GM23338 (cell line): ENCODE data around the gene RNU5B-1. TPM values are rescaled to one million over a fixed set of nuclear protein-coding genes. Genes with fewer than 3 reads are reported as not detected.

Experiments used
- ATAC-seq: fragments of 200-7000 bp; cut with Tn5 transposase; 3 replicates; pipeline ENCODE4 v1.9.1; 2020
- DNase-seq: peaks from one replicate; pipeline ENCODE4 v3.0.0-alpha.2; 2015; ENCODE audit warnings: low spot score
- H2AFZ ChIP-seq: fragments of 200-600 bp; sonication (generic); 2 replicates; pipeline ENCODE4 v1.8.0; 2016; ENCODE audit warnings: antibody characterized with exemption, mild to moderate bottlenecking, moderate library complexity
- H3F3A ChIP-seq: fragments of 200-600 bp; sonication (generic); replicated peaks from 2 replicates; pipeline ENCODE4 v1.8.0; 2017; ENCODE audit warnings: antibody characterized with exemption, mixed run types, low read depth
- H3K27ac ChIP-seq: fragments of 200-600 bp; sonication (generic); 2 replicates; pipeline ENCODE4 v1.6.1; 2016; ENCODE audit warnings: low read depth
- H3K27me3 ChIP-seq: fragments of 200-600 bp; sonication (generic); 2 replicates; pipeline ENCODE4 v1.8.0; 2016; ENCODE audit warnings: mild to moderate bottlenecking, mixed run types, moderate library complexity; ENCODE audit not compliant: insufficient read depth
- H3K36me3 ChIP-seq: fragments of 200-600 bp; sonication (generic); 2 replicates; pipeline ENCODE4 v1.8.0; 2016; ENCODE audit warnings: mild to moderate bottlenecking; ENCODE audit not compliant: insufficient read depth
- H3K4me1 ChIP-seq: fragments of 200-600 bp; sonication (generic); 2 replicates; pipeline ENCODE4 v1.8.0; 2016; ENCODE audit warnings: mild to moderate bottlenecking, moderate library complexity; ENCODE audit not compliant: insufficient read depth
- H3K4me2 ChIP-seq: fragments of 200-600 bp; sonication (generic); 2 replicates; pipeline ENCODE4 v1.7.1; 2017; ENCODE audit warnings: mixed run types
- H3K4me3 ChIP-seq: fragments of 200-600 bp; sonication (generic); 2 replicates; pipeline ENCODE4 v1.6.1; 2016; ENCODE audit warnings: mixed run types
- H3K79me2 ChIP-seq: fragments of 200-600 bp; sonication (generic); replicated peaks from 2 replicates; pipeline ENCODE4 v1.8.0; 2017; ENCODE audit warnings: mild to moderate bottlenecking; ENCODE audit not compliant: insufficient read depth
- H3K9me2 ChIP-seq: fragments of 200-600 bp; sonication (generic); 2 replicates; pipeline ENCODE4 v1.8.0; 2017; ENCODE audit not compliant: insufficient read depth
- H4K20me1 ChIP-seq: fragments of 200-600 bp; sonication (generic); replicated peaks from 2 replicates; pipeline ENCODE4 v1.8.0; 2017; ENCODE audit warnings: mild to moderate bottlenecking; ENCODE audit not compliant: insufficient read depth
- H3K27ac Mint-ChIP-seq: 2 replicates; pipeline ENCODE4 v1.8.0; 2020; ENCODE audit warnings: inconsistent platforms, mild to moderate bottlenecking, moderate library complexity, mixed read lengths
- H3K27me3 Mint-ChIP-seq: 3 replicates; pipeline ENCODE4 v1.8.0; 2022; ENCODE audit warnings: low read depth, mild to moderate bottlenecking, moderate library complexity, mixed read lengths, inconsistent platforms; ENCODE audit not compliant: insufficient read depth, poor library complexity
- H3K36me3 Mint-ChIP-seq: 3 replicates; pipeline ENCODE4 v1.8.0; 2021; ENCODE audit warnings: low read depth, mild to moderate bottlenecking, inconsistent platforms, moderate library complexity, mixed read lengths
- H3K4me1 Mint-ChIP-seq: 3 replicates; pipeline ENCODE4 v1.8.0; 2020; ENCODE audit warnings: mild to moderate bottlenecking, inconsistent platforms, mixed read lengths
- H3K4me3 Mint-ChIP-seq: 3 replicates; pipeline ENCODE4 v1.8.0; 2021; ENCODE audit warnings: moderate library complexity, mild to moderate bottlenecking, inconsistent platforms, mixed read lengths
- H3K9me3 Mint-ChIP-seq: 3 replicates; pipeline ENCODE4 v1.8.0; 2020; ENCODE audit warnings: moderate library complexity, mild to moderate bottlenecking, inconsistent platforms, mixed read lengths
- CREB1 ChIP-seq: fragments of 250-450 bp; sonication (Bioruptor Pico); IDR thresholded peaks from 2 replicates; pipeline ENCODE4 v1.5.0; 2020; ENCODE audit warnings: low read depth, mild to moderate bottlenecking, moderate library complexity
- EZH2 ChIP-seq: fragments of 200-600 bp; sonication (generic); IDR thresholded peaks from one replicate; pipeline ENCODE4 v1.8.0; 2017; ENCODE audit warnings: antibody characterized with exemption, mild to moderate bottlenecking, low read depth; ENCODE audit not compliant: unreplicated experiment
- EZH2phosphoT487 ChIP-seq: fragments of 200-600 bp; sonication (generic); IDR thresholded peaks from one replicate; pipeline ENCODE4 v1.8.1; 2018; ENCODE audit warnings: antibody characterized with exemption; ENCODE audit not compliant: unreplicated experiment
- POLR2AphosphoS5 ChIP-seq: IDR thresholded peaks from 2 replicates; pipeline ENCODE4 v1.6.1; 2016; ENCODE audit warnings: antibody characterized with exemption, low read depth
- ZNF114 ChIP-seq: fragments of 250-450 bp; sonication (Bioruptor Pico); IDR thresholded peaks from 2 replicates; pipeline ENCODE4 v1.5.0; 2020; ENCODE audit warnings: mild to moderate bottlenecking, moderate library complexity
- ZNF331 ChIP-seq: fragments of 250-450 bp; sonication (Bioruptor Pico); IDR thresholded peaks from 2 replicates; pipeline ENCODE4 v1.5.0; 2020; ENCODE audit warnings: low read depth, mild to moderate bottlenecking, moderate library complexity
- polyA plus RNA-seq: library from polyadenylated mRNA; unstranded; fragments of >200 nt; fragmentation: Nextera tagmentation; extraction: Ambion mirVana; gene quantifications from 2 replicates; pipeline ENCODE4 v1.2.1, GENCODE V29; 2016
- total RNA-seq: library from RNA; depleted of rRNA; stranded (reverse); fragments of >200 nt; shearing (Covaris generic); gene quantifications from 2 replicates; pipeline ENCODE4 v1.2.3, GENCODE V29; 2014
- TF ChIP-seq, protein P1 (sequence below), 2 experiments: fragments of 200-600 bp in 1 of 2; sonication (generic) in 1 of 2; conservative IDR thresholded peaks; 2 replicates each; pipeline versions ENCODE4 v1.5.1 to v1.6.1; 2016 to 2017; ENCODE audit warnings: antibody characterized with exemption in 2 of 2, low read depth in 2 of 2, mild to moderate bottlenecking in 2 of 2, moderate library complexity in 1 of 2

Gene RNU5B-1
- total and polyA plus RNA-seq, 2 experiments from 2014 or later, result not detected

DNA sequence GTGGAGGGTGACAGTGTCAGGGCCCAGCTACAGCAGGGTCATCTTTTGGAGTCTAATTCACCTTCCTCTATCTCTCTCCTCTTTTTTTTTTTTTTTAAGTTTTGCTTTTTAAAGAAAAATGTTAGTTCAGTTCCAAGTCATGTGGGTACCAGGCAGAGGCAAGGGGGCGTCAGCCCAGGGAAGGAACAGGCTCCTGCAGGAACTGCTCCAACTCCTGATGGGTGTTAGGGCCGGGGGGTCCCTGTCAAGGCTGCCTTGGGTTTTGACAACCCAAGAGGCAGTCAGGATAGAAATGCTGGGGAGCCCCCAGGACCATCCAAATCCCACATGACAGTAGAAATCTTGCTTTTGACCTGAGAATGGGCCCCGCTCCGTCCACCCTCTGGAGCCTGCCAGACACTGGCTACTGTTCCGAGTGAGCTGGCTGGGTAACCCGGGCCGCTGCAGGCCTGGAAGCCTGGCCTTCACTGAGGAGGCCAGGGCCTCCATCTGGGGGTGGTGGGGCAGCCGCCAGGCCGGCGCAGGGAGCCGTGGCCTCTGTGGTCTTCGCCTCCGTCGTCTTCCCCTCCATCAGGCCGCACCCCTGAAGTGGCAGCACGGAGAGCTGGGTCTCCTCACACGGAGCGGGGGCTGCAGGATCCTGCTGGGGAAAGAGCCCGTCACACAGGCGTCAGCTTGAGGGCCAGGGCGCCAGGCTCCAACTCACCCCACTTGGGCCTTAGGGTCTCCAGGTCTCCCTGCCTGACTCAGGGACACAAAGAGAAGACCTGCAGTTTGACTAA is 24.2 kb downstream of the RNU5B-1 start:
- Histone ChIP-seq H3K79me2 (no peaks in the 10 kb centered on the region), H2AFZ (no peak overlapping the region), H3F3A (0 out of 2 replicates have a peak, but pooled peaks cover 15% of the 10 kb centered on the region), H3K9me2 (no peaks in the 10 kb centered on the region), H3K36me3 (no peaks in the 10 kb centered on the region), H3K27ac (no peak overlapping the region), H3K4me3 (no peak overlapping the region), H3K27me3 (no peaks in the 10 kb centered on the region), H3K4me1 (peaks cover 23% of the 10 kb centered on the region), H3K4me2 (no peak overlapping the region), H4K20me1 (no peaks in the 10 kb centered on the region; the same call in 1 of the 2 replicates)
- ATAC-seq, result no peak
- peaks cover 5% of the 10 kb centered on the region for H3K27me3 Mint-ChIP-seq
- no peak overlapping the region for H3K27ac Mint-ChIP-seq
- no peaks in the 10 kb centered on the region; the same call in 2 of the 3 replicates for H3K9me3 Mint-ChIP-seq
- TF ChIP-seq ZNF331, result no peak
- no peak for TF ChIP-seq EZH2phosphoT487
- no peak for TF ChIP-seq ZNF114 (CRISPR knock-in tag)
- TF ChIP-seq EZH2, result no peak
- no peak for TF ChIP-seq POLR2AphosphoS5
- no peak for DNase-seq
- peaks cover 25% of the 10 kb centered on the region for H3K4me1 Mint-ChIP-seq
- H3K4me3 Mint-ChIP-seq, result no peak overlapping the region
- peaks cover 32% of the 10 kb centered on the region for H3K36me3 Mint-ChIP-seq

DNA sequence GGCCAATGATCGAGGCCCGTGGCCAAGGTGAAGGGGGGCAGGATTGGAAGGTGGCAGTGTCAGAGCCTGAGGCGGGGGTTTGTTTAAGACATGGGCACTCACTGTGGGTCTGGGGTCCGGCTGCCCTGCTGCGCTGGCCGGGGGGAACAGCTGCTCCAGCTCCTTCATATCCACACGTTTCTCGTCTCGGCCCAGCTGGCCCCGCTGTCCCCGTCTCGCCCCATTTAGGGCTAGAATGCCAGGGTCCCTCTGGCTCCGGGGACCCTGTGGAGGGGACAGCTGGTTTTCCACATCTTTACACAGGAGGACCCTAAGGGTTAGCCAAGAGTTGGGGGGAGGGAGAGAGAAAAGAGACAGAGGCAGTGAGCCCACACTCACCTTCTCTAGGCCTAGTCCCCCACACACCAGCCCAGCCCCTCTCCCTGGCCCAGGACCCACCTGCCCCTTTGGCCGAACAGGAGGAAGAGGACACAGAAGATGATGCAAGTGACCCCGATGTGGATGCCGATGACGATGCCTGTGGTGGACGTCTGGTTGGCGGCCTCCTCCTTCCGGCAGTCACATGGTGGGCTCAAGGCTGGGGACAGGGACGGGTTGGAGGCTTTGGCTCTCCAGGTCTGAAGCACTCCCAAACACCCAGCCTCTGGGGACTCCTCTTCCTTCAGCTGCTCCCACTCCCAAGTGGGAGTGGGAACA is 25.0 kb downstream of the RNU5B-1 start:
- no peaks in the 10 kb centered on the region for H3K79me2 ChIP-seq
- no peak overlapping the region for H2AFZ ChIP-seq
- peaks cover 30% of the 10 kb centered on the region for H3K4me1 ChIP-seq
- Mint-ChIP-seq H3K27me3 (peaks cover 5% of the 10 kb centered on the region), H3K27ac (no peak overlapping the region), H3K4me3 (no peak overlapping the region), H3K36me3 (peaks cover 34% of the 10 kb centered on the region), H3K4me1 (peaks cover 33% of the 10 kb centered on the region), H3K9me3 (no peaks in the 10 kb centered on the region; the same call in 2 of the 3 replicates)
- H3F3A ChIP-seq, result 0 out of 2 replicates have a peak, but pooled peaks cover 15% of the 10 kb centered on the region
- H3K9me2 ChIP-seq, result no peaks in the 10 kb centered on the region
- no peak overlapping the region for H3K27ac ChIP-seq
- ATAC-seq, result no peak
- DNase-seq, result no peak
- no peaks in the 10 kb centered on the region for H3K27me3 ChIP-seq
- no peaks in the 10 kb centered on the region for H3K36me3 ChIP-seq
- no peak overlapping the region for H3K4me3 ChIP-seq
- TF ChIP-seq EZH2 (no peak), EZH2phosphoT487 (no peak)
- H4K20me1 ChIP-seq, result no peaks in the 10 kb centered on the region; the same call in 1 of the 2 replicates
- no peak overlapping the region for H3K4me2 ChIP-seq

DNA sequence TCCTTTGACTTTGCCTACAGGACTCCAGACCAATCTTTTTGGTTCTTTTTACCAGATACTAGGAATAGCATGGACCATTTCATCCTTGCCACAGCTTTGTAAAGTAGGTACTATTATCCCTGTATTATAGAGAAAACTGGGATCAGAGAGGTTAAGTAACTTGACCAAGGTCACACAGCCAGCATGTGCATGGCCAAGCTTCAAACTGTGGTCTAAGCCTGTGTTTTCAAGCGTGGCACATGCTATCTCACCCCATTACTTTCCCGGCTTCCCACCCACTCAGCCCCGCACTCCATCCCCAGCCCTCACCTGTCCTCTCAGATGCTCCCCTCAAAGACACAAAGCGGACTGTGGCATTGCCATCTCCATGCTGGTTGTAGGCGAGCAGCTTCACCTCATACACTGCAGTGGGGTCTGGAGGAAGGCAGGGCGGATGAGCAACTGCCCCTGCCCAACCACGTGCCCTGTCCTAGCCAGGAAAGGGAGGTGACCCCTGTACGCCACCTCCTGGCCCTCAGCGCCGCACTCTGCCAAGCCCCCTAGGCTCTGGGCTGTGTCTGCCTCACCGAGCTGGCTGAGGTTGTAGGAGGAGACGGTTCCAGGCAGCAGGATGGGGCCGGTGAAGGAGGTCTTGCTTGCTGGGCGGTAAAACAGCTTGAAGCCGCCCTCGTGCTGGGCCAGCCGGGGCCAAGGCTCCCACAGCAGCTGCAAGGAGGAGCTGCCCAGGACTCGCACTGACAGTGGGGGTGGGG is 25.7 kb downstream of the RNU5B-1 start:
- no peak overlapping the region for H3K4me3 ChIP-seq
- H3K36me3 ChIP-seq, result no peaks in the 10 kb centered on the region
- TF ChIP-seq, protein P1, sequence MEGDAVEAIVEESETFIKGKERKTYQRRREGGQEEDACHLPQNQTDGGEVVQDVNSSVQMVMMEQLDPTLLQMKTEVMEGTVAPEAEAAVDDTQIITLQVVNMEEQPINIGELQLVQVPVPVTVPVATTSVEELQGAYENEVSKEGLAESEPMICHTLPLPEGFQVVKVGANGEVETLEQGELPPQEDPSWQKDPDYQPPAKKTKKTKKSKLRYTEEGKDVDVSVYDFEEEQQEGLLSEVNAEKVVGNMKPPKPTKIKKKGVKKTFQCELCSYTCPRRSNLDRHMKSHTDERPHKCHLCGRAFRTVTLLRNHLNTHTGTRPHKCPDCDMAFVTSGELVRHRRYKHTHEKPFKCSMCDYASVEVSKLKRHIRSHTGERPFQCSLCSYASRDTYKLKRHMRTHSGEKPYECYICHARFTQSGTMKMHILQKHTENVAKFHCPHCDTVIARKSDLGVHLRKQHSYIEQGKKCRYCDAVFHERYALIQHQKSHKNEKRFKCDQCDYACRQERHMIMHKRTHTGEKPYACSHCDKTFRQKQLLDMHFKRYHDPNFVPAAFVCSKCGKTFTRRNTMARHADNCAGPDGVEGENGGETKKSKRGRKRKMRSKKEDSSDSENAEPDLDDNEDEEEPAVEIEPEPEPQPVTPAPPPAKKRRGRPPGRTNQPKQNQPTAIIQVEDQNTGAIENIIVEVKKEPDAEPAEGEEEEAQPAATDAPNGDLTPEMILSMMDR (conservative IDR thresholded peaks at IDR 0.05; ENCODE audit: low read depth in 2 of 2), result peak in 1 of 2 experiments; percentile 41; a peak in 2 of 4 replicates
- TF ChIP-seq CREB1 (no peak), EZH2phosphoT487 (no peak)
- no peak overlapping the region for H3K27ac ChIP-seq
- Mint-ChIP-seq H3K27me3 (peaks cover 5% of the 10 kb centered on the region), H3K27ac (no peak overlapping the region), H3K4me3 (no peak overlapping the region), H3K9me3 (no peaks in the 10 kb centered on the region; the same call in 2 of the 3 replicates), H3K4me1 (peaks cover 39% of the 10 kb centered on the region), H3K36me3 (peaks cover 34% of the 10 kb centered on the region)
- DNase-seq (peak; percentile 45), ATAC-seq (peak; percentile 3; the same call in 2 of the 3 replicates)
- 0 out of 2 replicates have a peak, but pooled peaks cover 15% of the 10 kb centered on the region for H3F3A ChIP-seq
- no peak overlapping the region for H3K4me2 ChIP-seq
- no peaks in the 10 kb centered on the region for H3K79me2 ChIP-seq
- H3K9me2 ChIP-seq, result no peaks in the 10 kb centered on the region
- H3K4me1 ChIP-seq, result peaks cover 38% of the 10 kb centered on the region
- no peaks in the 10 kb centered on the region; the same call in 1 of the 2 replicates for H4K20me1 ChIP-seq
- no peaks in the 10 kb centered on the region for H3K27me3 ChIP-seq
- no peak overlapping the region for H2AFZ ChIP-seq
